NB4 (cell line): Measurements from ENCODE around the gene PPP1R9A.

Source experiments
- DNase-seq: peaks from one replicate; pipeline ENCODE4 v3.0.0; 2010; ENCODE audit warnings: low read depth
- H3K4me3 ChIP-seq: one replicate; pipeline ENCODE4 v1.5.1; 2011; ENCODE audit warnings: mild to moderate bottlenecking, low read depth, low read length, moderate library complexity
- MYC ChIP-seq: IDR thresholded peaks from 2 replicates; pipeline ENCODE4 v1.6.1; 2011; ENCODE audit warnings: low read depth, low read length
- POLR2A ChIP-seq: IDR thresholded peaks from 2 replicates; pipeline ENCODE4 v1.6.1; 2011; ENCODE audit warnings: mild to moderate bottlenecking; ENCODE audit not compliant: insufficient read length; ENCODE audit errors: extremely low read depth
- TF ChIP-seq, protein P1 (sequence below): IDR thresholded peaks from one replicate; pipeline ENCODE4 v1.5.1; 2012; ENCODE audit warnings: low read depth, low read length
- TF ChIP-seq, protein P2 (sequence below): IDR thresholded peaks from 2 replicates; pipeline ENCODE4 v1.6.1; 2011; ENCODE audit warnings: low read depth, low read length

PPP1R9A gene

DNA sequence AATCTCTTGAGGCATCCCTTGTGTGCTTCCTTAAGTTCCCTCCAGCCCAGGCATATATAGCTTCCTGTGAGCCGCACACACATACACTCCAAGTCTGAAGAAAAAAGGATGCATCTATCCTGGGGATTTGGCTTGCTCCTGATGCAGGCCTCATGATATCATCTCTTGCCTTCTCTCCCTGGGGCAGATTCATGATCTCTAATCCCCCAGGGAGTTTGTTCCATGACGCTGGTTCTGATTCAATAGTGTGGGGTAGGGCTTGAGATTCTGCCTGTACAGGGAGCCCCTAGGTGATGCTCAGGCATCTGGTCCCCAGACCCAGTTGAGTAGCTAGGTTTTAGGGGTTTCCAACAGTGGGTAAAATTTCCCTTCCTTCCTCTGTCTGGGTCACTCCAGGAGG is 415.5 kb downstream of the PPP1R9A start:
- TF ChIP-seq POLR2A (no peak), MYC (no peak)
- TF ChIP-seq, protein P1, sequence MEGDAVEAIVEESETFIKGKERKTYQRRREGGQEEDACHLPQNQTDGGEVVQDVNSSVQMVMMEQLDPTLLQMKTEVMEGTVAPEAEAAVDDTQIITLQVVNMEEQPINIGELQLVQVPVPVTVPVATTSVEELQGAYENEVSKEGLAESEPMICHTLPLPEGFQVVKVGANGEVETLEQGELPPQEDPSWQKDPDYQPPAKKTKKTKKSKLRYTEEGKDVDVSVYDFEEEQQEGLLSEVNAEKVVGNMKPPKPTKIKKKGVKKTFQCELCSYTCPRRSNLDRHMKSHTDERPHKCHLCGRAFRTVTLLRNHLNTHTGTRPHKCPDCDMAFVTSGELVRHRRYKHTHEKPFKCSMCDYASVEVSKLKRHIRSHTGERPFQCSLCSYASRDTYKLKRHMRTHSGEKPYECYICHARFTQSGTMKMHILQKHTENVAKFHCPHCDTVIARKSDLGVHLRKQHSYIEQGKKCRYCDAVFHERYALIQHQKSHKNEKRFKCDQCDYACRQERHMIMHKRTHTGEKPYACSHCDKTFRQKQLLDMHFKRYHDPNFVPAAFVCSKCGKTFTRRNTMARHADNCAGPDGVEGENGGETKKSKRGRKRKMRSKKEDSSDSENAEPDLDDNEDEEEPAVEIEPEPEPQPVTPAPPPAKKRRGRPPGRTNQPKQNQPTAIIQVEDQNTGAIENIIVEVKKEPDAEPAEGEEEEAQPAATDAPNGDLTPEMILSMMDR, result no peak
- TF ChIP-seq, protein P2, sequence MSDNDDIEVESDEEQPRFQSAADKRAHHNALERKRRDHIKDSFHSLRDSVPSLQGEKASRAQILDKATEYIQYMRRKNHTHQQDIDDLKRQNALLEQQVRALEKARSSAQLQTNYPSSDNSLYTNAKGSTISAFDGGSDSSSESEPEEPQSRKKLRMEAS, result no peak
- H3K4me3 ChIP-seq, result no peak overlapping the region
- DNase-seq, result no peak

DNA sequence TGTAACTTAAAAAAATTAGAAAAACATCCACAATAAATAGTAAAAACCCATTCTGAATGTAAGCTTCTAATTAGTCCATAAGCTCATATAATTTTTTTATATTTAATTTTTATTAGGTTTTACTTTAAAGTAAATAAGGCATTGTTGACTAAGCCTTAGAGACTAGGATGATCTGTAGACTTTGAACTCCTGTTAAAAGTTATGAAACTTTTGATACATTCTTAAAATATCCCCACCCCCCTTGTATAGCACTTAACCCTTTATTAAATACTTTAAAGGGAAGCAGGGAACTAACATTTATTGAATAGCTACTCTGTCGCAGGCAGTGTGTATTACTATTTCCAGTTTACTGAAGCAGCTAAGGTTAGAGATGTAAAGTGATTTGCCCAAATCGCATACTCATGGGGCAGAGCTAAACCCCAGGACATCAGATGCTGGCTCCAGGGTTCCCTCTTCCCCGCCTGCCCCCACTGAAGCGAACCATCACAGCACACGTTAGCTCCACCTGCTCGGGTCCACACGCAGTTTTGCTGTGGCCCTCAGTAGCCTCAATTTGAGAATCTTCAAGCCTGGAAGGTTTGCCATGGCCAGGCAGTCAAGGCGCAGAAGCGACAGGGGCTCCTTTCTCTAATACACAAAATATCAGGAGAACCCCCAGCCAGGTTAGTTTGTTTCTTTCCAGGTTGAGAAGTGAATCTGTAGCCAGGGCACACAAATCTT is 416.2 kb downstream of the PPP1R9A start:
- TF ChIP-seq POLR2A (no peak), MYC (no peak)
- TF ChIP-seq, protein P2, result no peak
- TF ChIP-seq, protein P1, result no peak

DNA sequence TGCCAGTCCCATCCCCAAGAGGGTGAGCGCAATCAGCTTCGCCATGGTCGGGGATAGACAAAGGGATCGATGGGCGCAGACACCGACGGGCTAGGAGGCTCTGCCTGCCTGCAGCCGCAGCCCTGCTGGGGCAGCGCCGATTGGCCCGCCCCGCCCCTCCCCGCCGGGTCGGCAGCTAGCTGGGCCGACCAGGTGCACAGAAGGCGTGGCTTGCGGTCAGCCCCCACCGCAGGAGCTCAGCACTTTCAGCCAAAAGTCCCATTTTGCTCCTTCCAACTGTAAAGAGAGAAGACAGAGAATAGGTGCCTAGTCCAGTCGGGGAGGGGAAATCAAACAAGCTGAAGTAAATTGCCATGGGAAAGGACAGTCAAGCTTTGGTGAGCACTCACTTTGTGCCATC is 417.0 kb downstream of the PPP1R9A start, which contains the start of gene PON1:
Gene PON1 (minus strand): TSS at position 102 of the 400 bp plus-strand sequence. CDS start 57 bp downstream, at position 45.
- DNase-seq, result no peak
- no peak within 1 kb of the TSS for H3K4me3 ChIP-seq
- no peak for TF ChIP-seq POLR2A
- TF ChIP-seq, protein P1, result no peak
- TF ChIP-seq, protein P2, result no peak
- TF ChIP-seq MYC, result no peak

More for the DNA sequence above, 416.2 kb downstream of the PPP1R9A start:
- DNase-seq, result no peak
- no peak overlapping the region for H3K4me3 ChIP-seq

DNA sequence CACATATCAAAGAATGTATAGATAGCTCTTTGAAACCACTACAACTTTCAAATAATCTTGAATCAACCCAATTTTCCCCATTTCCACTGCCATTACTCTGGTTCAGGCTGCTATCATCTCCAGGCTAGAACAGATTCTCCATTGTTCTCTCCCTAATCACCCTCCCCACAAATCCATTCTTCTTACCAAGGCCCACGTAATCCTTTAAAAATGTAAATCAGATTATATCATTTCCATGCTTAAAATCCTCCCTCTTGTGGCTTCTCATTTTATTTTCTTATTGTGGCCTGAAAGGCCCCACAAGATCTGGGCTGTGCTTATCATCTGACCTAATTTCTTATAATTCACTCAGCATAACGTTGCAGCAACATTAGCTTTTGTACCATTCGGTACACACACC is 420.0 kb downstream of the PPP1R9A start:
- no peak for TF ChIP-seq POLR2A
- TF ChIP-seq, protein P1, result no peak
- no peak for DNase-seq
- H3K4me3 ChIP-seq, result no peak overlapping the region

DNA sequence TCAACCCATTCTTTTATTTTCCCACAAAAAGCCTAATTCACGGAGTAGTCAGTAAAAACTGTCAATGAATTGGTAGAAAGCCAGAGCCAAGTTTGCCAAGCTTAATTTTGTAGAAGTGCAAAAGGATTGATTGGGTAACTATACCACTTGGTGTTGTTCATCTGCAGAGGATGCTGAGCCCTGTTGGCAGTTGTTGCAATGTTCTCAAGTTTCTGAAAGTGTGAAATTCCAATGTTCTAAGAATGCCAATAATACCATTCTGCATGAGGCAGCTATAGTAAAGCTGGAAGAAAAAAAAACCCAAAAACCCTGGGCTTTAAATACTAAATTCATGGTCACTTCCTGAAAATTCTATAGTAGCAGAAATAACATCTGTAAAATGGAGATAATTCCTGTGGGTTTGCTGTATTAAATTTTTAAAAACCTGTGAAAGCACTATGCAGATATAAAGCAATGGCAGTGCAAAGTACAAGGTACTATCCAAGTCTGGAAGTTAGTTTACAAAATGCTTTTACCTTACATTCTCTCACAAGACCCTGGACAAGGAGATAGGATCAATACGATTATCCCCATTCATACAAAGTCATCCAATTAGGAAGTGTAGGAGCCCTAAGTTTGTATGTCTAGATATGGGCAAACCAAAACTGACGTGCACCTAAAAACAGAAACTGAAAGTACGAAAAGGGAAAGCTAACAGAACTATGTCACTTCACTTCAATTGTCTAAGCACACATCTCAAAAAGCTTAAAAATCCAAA is 423.0 kb downstream of the PPP1R9A start:
- TF ChIP-seq, protein P2, result no peak
- TF ChIP-seq MYC (no peak), POLR2A (no peak)
- TF ChIP-seq, protein P1, result no peak
- peak; percentile 10 for DNase-seq
- H3K4me3 ChIP-seq, result peak overlapping the region; percentile 36
